K562 (cell line): ENCODE data around the gene TBL1X.

Experiments used
- EZH2 ChIP-seq: IDR thresholded peaks from 2 replicates; pipeline ENCODE4 v1.6.1; 2012; ENCODE audit warnings: low read depth, mild to moderate bottlenecking, inconsistent platforms, low read length, borderline replicate concordance
- GABPA ChIP-seq: fragments of 200-800 bp; sonication (Bioruptor generic); conservative IDR thresholded peaks from 2 replicates; pipeline ENCODE4 v1.6.1; 2016; ENCODE audit warnings: low read depth, missing genetic modification characterization, missing compliant biosample characterization
- KLF13 ChIP-seq: fragments of 450-650 bp; IDR thresholded peaks from 2 replicates; pipeline ENCODE4 v1.6.1; 2016; ENCODE audit warnings: missing genetic modification characterization, low read depth, mild to moderate bottlenecking, missing compliant biosample characterization, moderate library complexity, borderline replicate concordance
- PHB ChIP-seq: fragments of 250-450 bp; sonication (Bioruptor Pico); IDR thresholded peaks from 2 replicates; pipeline ENCODE4 v1.5.0; 2021
- POLR2AphosphoS5 ChIP-seq: IDR thresholded peaks from 2 replicates; pipeline ENCODE4 v1.6.1; 2011; ENCODE audit warnings: mild to moderate bottlenecking, low read depth, low read length, moderate library complexity; ENCODE audit not compliant: control insufficient read depth, insufficient read depth
- RAD21 ChIP-seq, 2 experiments: fragments of 250-450 bp in 1 of 2; fragments of 450-650 bp in 1 of 2; sonication (Bioruptor Pico) in 1 of 2; formaldehyde crosslinking in 1 of 2; IDR thresholded peaks in 1 of 2; conservative IDR thresholded peaks in 1 of 2; 2 replicates each; pipeline versions ENCODE4 v1.4.0 to v1.8.0; 2020 to 2022; ENCODE audit warnings: mild to moderate bottlenecking in 2 of 2, moderate library complexity in 1 of 2
- RBBP5 ChIP-seq: fragments of 200-600 bp; sonication (generic); IDR thresholded peaks from 2 replicates; pipeline ENCODE4 v1.6.1; 2012; ENCODE audit warnings: borderline replicate concordance, mild to moderate bottlenecking, low read length, control low read depth, inconsistent platforms; ENCODE audit not compliant: insufficient read depth, poor library complexity, severe bottlenecking
- SRF ChIP-seq, 2 experiments: fragments of 250-450, 450-650 bp in 1 of 2; sonication (Bioruptor Pico) in 1 of 2; sonication (generic) in 1 of 2; formaldehyde crosslinking; IDR thresholded peaks; 2 replicates each; pipeline versions ENCODE4 v1.5.0 to v1.5.1; 2020 to 2022; ENCODE audit warnings: mild to moderate bottlenecking in 1 of 2, missing genetic modification reagents in 1 of 2
- TAF1 ChIP-seq: IDR thresholded peaks from 2 replicates; pipeline ENCODE4 v1.6.1; 2011; ENCODE audit warnings: mild to moderate bottlenecking, low read length, moderate library complexity; ENCODE audit not compliant: insufficient read depth, control insufficient read depth, severe bottlenecking; ENCODE audit errors: extremely low read depth
- ZKSCAN1 ChIP-seq: fragments of 150-350 bp; IDR thresholded peaks from 2 replicates; pipeline ENCODE4 v1.6.1; 2016; ENCODE audit warnings: low read depth, low read length
- TF ChIP-seq, protein P1 (sequence below), 3 experiments: IDR thresholded peaks in 2 of 3; conservative IDR thresholded peaks in 1 of 3; 2 replicates each; pipeline ENCODE4 v1.5.1; 2011 to 2012; ENCODE audit warnings: low read length in 3 of 3, mild to moderate bottlenecking in 3 of 3, control low read depth in 2 of 3, improper control_type of control experiment in 1 of 3, inconsistent platforms in 1 of 3, low read depth in 1 of 3, mixed read lengths in 1 of 3, moderate library complexity in 1 of 3; ENCODE audit not compliant: insufficient read depth in 2 of 3

DNA sequence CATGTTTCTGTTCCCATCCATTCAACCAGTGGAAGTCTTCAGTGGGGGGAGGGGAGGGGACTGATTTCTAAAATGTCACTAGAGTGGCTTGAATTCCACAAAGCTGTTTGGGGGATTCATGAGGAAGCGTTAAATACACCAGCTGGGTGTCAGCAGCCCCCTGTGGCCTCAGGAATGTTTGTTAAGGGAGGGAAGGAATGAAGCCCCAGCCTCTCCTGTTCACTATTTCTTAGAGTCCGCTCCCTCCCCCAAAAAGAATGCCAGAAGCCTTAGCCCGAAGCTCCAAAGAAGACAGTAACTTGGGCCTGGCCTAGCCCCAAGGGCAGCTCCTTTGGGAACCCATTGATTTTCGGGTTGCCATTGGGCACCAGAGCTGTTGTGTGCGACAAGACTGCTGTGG, 324.7 kb downstream of the TBL1X start:
- TF ChIP-seq RBBP5, result no peak
- no peak for TF ChIP-seq ZKSCAN1
- no peak for TF ChIP-seq RAD21 (CRISPR knock-in tag; conservative IDR thresholded peaks at IDR 0.05 in 1 of 2, IDR thresholded peaks at IDR 0.05 in 1 of 2)
- TF ChIP-seq TAF1, result no peak
- no peak for TF ChIP-seq POLR2AphosphoS5
- TF ChIP-seq GABPA (tag), result no peak
- TF ChIP-seq, protein P1, sequence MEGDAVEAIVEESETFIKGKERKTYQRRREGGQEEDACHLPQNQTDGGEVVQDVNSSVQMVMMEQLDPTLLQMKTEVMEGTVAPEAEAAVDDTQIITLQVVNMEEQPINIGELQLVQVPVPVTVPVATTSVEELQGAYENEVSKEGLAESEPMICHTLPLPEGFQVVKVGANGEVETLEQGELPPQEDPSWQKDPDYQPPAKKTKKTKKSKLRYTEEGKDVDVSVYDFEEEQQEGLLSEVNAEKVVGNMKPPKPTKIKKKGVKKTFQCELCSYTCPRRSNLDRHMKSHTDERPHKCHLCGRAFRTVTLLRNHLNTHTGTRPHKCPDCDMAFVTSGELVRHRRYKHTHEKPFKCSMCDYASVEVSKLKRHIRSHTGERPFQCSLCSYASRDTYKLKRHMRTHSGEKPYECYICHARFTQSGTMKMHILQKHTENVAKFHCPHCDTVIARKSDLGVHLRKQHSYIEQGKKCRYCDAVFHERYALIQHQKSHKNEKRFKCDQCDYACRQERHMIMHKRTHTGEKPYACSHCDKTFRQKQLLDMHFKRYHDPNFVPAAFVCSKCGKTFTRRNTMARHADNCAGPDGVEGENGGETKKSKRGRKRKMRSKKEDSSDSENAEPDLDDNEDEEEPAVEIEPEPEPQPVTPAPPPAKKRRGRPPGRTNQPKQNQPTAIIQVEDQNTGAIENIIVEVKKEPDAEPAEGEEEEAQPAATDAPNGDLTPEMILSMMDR (IDR thresholded peaks at IDR 0.05 in 2 of 3, conservative IDR thresholded peaks at IDR 0.05 in 1 of 3; ENCODE audit: insufficient read depth in 2 of 3, low read depth in 1 of 3, low read length in 3 of 3), result no peak
- no peak for TF ChIP-seq SRF (CRISPR knock-in tag; IDR thresholded peaks at IDR 0.05)
- no peak for TF ChIP-seq EZH2
- TF ChIP-seq KLF13 (tag), result no peak
- TF ChIP-seq PHB, result no peak
